NB4 (cell line): ENCODE data around the gene CSAD.
"Not testable (repeated sequence)": the region's sequence is repeated elsewhere in the genome, so short reads cannot be mapped to it uniquely, and the experiment has no call there.

Experiments
- DNase-seq: peaks from one replicate; pipeline ENCODE4 v3.0.0; 2010; ENCODE audit warnings: low read depth
- H3K4me3 ChIP-seq: one replicate; pipeline ENCODE4 v1.5.1; 2011; ENCODE audit warnings: mild to moderate bottlenecking, low read depth, low read length, moderate library complexity
- CTCF ChIP-seq: IDR thresholded peaks from one replicate; pipeline ENCODE4 v1.5.1; 2012; ENCODE audit warnings: low read depth, low read length
- MAX ChIP-seq: IDR thresholded peaks from 2 replicates; pipeline ENCODE4 v1.6.1; 2011; ENCODE audit warnings: low read depth, low read length
- MYC ChIP-seq: IDR thresholded peaks from 2 replicates; pipeline ENCODE4 v1.6.1; 2011; ENCODE audit warnings: low read depth, low read length
- POLR2A ChIP-seq: IDR thresholded peaks from 2 replicates; pipeline ENCODE4 v1.6.1; 2011; ENCODE audit warnings: mild to moderate bottlenecking; ENCODE audit not compliant: insufficient read length; ENCODE audit errors: extremely low read depth

The CSAD gene

GRCh38 chr12:53166837-53167236 is 13.9 kb downstream of the CSAD start:
- DNase-seq, result no peak
- TF ChIP-seq MYC (no peak), POLR2A (no peak), CTCF (no peak), MAX (no peak)
- no peak overlapping the region for H3K4me3 ChIP-seq

GRCh38 chr12:53163008-53163407 is 17.7 kb downstream of the CSAD start:
- H3K4me3 ChIP-seq, DNase-seq: not testable (repeated sequence)

GRCh38 chr12:53161119-53161911 is 19.4 kb downstream of the CSAD start:
- TF ChIP-seq POLR2A, result no peak
- no peak for TF ChIP-seq CTCF
- no peak for TF ChIP-seq MAX
- no peak for TF ChIP-seq MYC
- DNase-seq, result no peak
- H3K4me3 ChIP-seq, result no peak overlapping the region

GRCh38 chr12:53160673-53161072 is 20.1 kb downstream of the CSAD start:
- TF ChIP-seq POLR2A (no peak), MAX (no peak), CTCF (no peak), MYC (no peak)
- no peak for DNase-seq
- no peak overlapping the region for H3K4me3 ChIP-seq

- no peak overlapping the region for H3K4me3 ChIP-seq
- no peak for TF ChIP-seq POLR2A
- no peak for TF ChIP-seq CTCF
- no peak for TF ChIP-seq MYC
- no peak for TF ChIP-seq MAX
- no peak for DNase-seq
These were observed 20.7 kb downstream of the CSAD start for GRCh38 chr12:53160000-53160399.

GRCh38 chr12:53159195-53159839 is 21.4 kb downstream of the CSAD start:
- peak; percentile 89 for DNase-seq
- TF ChIP-seq MYC, result 0 out of 2 replicates have a peak, but pooled peaks have one; percentile 16
- no peak for TF ChIP-seq POLR2A
- peak; percentile 99 for TF ChIP-seq CTCF
- TF ChIP-seq MAX, result peak; percentile 78
- no peak overlapping the region for H3K4me3 ChIP-seq
